HG02884 (cell line): ENCODE results near the gene OR52K1.

ENCODE experiments used
- ATAC-seq: cut with Tn5 transposase; IDR thresholded peaks from one replicate; pipeline ENCODE4 v1.9.1; 2021; ENCODE audit warnings: mild to moderate bottlenecking, moderate library complexity; ENCODE audit not compliant: unreplicated experiment

The OR52K1 gene

GRCh38 chr11:4482445-4482844 is at the start of gene OR52K1:
TSS of gene OR52K1 (plus strand) at chr11:4482646. CDS start at chr11:4488901, 6,255 bp downstream.
- no peak for ATAC-seq

GRCh38 chr11:4433856-4434255 is 48.6 kb upstream of the OR52K1 start:
- no peak for ATAC-seq

- ATAC-seq = no peak
Measured at GRCh38 chr11:4436411-4436810, 46.0 kb upstream of the OR52K1 start.

- ATAC-seq = no peak
Measured at GRCh38 chr11:4441515-4441914, 40.9 kb upstream of the OR52K1 start.

- no peak for ATAC-seq
Measured at GRCh38 chr11:4443232-4443891, 39.1 kb upstream of the OR52K1 start.

- no peak for ATAC-seq
Measured at GRCh38 chr11:4448995-4449394, 33.5 kb upstream of the OR52K1 start, which contains the start of gene OR52K2. TSS of gene OR52K2 (plus strand) at chr11:4449295. CDS start at chr11:4449340, 45 bp downstream.

- ATAC-seq = no peak
Measured at GRCh38 chr11:4453118-4453517, 29.3 kb upstream of the OR52K1 start.

GRCh38 chr11:4454021-4454420 is 28.4 kb upstream of the OR52K1 start:
- ATAC-seq = no peak

GRCh38 chr11:4455419-4455818 is 27.0 kb upstream of the OR52K1 start:
- no peak for ATAC-seq

- ATAC-seq = no peak
Measured at GRCh38 chr11:4459500-4459899, 22.9 kb upstream of the OR52K1 start.

GRCh38 chr11:4460151-4460550 is 22.3 kb upstream of the OR52K1 start:
- no peak for ATAC-seq

- ATAC-seq = no peak
Measured at GRCh38 chr11:4464216-4465159, 18.0 kb upstream of the OR52K1 start.

GRCh38 chr11:4465407-4465806 is 17.0 kb upstream of the OR52K1 start:
- ATAC-seq = no peak

- no peak for ATAC-seq
Measured at GRCh38 chr11:4466131-4466870, 16.1 kb upstream of the OR52K1 start.

GRCh38 chr11:4466871-4467442 is 15.5 kb upstream of the OR52K1 start:
- ATAC-seq = no peak

GRCh38 chr11:4467811-4468606 is 14.4 kb upstream of the OR52K1 start:
- ATAC-seq = peak; percentile 52

- no peak for ATAC-seq
Measured at GRCh38 chr11:4479644-4480043, 2.8 kb upstream of the OR52K1 start.

- no peak for ATAC-seq
Measured at GRCh38 chr11:4480577-4481239, 1.7 kb upstream of the OR52K1 start.

GRCh38 chr11:4481240-4481582 is 1.2 kb upstream of the OR52K1 start:
- ATAC-seq = no peak

- no peak for ATAC-seq
Measured at GRCh38 chr11:4484310-4484709, 1.9 kb downstream of the OR52K1 start.
